ENCODE data around the gene HOXB2. TPM values are rescaled to one million over a fixed set of nuclear protein-coding genes. Genes with fewer than 3 reads are reported as not detected.
A peak's percentile ranks its signal among the peaks of the same experiment; 100 is the strongest.

The HOXB2 gene
- total and polyA plus RNA-seq, 2 experiments from 2014 or later, result not detected

DNA sequence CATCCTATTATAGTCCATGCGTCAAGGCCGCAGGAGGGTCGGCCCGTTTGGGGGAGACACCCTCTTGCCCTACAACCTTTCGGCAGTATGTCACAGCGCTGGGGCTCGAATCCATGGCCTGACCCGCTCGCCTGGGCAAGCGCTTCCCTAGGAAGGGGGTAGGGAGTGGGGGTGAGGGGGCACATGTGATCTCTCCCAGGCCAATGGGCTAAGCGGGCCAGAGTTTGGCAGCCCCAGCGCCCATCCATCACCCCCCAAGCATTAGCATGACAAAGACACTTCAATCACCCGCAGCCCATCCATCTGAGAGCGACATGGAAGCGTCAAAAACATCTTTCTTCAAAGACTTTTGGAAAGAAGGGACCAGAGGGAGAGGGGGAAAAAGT, 14.0 kb downstream of the HOXB2 start, which contains the start of gene HOXB1:
HOXB1 (minus strand) TSS at position 125 of the 386 bp plus-strand sequence; CDS start at position 18, 107 bp downstream.
- no peak for TF ChIP-seq CREB1 (CRISPR knock-in tag; IDR thresholded peaks at IDR 0.05; ENCODE audit: low read depth)
- TF ChIP-seq ZNF114 (CRISPR knock-in tag; IDR thresholded peaks at IDR 0.05), result no peak
- TF ChIP-seq, protein P1, sequence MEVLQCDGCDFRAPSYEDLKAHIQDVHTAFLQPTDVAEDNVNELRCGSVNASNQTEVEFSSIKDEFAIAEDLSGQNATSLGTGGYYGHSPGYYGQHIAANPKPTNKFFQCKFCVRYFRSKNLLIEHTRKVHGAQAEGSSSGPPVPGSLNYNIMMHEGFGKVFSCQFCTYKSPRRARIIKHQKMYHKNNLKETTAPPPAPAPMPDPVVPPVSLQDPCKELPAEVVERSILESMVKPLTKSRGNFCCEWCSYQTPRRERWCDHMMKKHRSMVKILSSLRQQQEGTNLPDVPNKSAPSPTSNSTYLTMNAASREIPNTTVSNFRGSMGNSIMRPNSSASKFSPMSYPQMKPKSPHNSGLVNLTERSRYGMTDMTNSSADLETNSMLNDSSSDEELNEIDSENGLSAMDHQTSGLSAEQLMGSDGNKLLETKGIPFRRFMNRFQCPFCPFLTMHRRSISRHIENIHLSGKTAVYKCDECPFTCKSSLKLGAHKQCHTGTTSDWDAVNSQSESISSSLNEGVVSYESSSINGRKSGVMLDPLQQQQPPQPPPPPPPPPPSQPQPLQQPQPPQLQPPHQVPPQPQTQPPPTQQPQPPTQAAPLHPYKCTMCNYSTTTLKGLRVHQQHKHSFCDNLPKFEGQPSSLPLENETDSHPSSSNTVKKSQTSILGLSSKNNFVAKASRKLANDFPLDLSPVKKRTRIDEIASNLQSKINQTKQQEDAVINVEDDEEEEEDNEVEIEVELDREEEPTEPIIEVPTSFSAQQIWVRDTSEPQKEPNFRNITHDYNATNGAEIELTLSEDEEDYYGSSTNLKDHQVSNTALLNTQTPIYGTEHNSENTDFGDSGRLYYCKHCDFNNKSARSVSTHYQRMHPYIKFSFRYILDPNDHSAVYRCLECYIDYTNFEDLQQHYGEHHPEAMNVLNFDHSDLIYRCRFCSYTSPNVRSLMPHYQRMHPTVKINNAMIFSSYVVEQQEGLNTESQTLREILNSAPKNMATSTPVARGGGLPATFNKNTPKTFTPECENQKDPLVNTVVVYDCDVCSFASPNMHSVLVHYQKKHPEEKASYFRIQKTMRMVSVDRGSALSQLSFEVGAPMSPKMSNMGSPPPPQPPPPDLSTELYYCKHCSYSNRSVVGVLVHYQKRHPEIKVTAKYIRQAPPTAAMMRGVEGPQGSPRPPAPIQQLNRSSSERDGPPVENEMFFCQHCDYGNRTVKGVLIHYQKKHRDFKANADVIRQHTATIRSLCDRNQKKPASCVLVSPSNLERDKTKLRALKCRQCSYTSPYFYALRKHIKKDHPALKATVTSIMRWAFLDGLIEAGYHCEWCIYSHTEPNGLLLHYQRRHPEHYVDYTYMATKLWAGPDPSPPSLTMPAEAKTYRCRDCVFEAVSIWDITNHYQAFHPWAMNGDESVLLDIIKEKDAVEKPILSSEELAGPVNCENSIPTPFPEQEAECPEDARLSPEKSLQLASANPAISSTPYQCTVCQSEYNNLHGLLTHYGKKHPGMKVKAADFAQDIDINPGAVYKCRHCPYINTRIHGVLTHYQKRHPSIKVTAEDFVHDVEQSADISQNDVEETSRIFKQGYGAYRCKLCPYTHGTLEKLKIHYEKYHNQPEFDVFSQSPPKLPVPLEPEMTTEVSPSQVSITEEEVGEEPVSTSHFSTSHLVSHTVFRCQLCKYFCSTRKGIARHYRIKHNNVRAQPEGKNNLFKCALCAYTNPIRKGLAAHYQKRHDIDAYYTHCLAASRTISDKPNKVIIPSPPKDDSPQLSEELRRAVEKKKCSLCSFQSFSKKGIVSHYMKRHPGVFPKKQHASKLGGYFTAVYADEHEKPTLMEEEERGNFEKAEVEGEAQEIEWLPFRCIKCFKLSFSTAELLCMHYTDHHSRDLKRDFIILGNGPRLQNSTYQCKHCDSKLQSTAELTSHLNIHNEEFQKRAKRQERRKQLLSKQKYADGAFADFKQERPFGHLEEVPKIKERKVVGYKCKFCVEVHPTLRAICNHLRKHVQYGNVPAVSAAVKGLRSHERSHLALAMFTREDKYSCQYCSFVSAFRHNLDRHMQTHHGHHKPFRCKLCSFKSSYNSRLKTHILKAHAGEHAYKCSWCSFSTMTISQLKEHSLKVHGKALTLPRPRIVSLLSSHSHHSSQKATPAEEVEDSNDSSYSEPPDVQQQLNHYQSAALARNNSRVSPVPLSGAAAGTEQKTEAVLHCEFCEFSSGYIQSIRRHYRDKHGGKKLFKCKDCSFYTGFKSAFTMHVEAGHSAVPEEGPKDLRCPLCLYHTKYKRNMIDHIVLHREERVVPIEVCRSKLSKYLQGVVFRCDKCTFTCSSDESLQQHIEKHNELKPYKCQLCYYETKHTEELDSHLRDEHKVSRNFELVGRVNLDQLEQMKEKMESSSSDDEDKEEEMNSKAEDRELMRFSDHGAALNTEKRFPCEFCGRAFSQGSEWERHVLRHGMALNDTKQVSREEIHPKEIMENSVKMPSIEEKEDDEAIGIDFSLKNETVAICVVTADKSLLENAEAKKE (CRISPR knock-in tag; IDR thresholded peaks at IDR 0.05), result no peak
- TF ChIP-seq POLR2AphosphoS5 (IDR thresholded peaks at IDR 0.05; ENCODE audit: low read depth), result no peak
- no peak for TF ChIP-seq EZH2 (IDR thresholded peaks at IDR 0.05; ENCODE audit: low read depth, unreplicated experiment)
- TF ChIP-seq, protein P2, sequence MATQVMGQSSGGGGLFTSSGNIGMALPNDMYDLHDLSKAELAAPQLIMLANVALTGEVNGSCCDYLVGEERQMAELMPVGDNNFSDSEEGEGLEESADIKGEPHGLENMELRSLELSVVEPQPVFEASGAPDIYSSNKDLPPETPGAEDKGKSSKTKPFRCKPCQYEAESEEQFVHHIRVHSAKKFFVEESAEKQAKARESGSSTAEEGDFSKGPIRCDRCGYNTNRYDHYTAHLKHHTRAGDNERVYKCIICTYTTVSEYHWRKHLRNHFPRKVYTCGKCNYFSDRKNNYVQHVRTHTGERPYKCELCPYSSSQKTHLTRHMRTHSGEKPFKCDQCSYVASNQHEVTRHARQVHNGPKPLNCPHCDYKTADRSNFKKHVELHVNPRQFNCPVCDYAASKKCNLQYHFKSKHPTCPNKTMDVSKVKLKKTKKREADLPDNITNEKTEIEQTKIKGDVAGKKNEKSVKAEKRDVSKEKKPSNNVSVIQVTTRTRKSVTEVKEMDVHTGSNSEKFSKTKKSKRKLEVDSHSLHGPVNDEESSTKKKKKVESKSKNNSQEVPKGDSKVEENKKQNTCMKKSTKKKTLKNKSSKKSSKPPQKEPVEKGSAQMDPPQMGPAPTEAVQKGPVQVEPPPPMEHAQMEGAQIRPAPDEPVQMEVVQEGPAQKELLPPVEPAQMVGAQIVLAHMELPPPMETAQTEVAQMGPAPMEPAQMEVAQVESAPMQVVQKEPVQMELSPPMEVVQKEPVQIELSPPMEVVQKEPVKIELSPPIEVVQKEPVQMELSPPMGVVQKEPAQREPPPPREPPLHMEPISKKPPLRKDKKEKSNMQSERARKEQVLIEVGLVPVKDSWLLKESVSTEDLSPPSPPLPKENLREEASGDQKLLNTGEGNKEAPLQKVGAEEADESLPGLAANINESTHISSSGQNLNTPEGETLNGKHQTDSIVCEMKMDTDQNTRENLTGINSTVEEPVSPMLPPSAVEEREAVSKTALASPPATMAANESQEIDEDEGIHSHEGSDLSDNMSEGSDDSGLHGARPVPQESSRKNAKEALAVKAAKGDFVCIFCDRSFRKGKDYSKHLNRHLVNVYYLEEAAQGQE (IDR thresholded peaks at IDR 0.05; ENCODE audit: unreplicated experiment), result no peak
- TF ChIP-seq, protein P3, sequence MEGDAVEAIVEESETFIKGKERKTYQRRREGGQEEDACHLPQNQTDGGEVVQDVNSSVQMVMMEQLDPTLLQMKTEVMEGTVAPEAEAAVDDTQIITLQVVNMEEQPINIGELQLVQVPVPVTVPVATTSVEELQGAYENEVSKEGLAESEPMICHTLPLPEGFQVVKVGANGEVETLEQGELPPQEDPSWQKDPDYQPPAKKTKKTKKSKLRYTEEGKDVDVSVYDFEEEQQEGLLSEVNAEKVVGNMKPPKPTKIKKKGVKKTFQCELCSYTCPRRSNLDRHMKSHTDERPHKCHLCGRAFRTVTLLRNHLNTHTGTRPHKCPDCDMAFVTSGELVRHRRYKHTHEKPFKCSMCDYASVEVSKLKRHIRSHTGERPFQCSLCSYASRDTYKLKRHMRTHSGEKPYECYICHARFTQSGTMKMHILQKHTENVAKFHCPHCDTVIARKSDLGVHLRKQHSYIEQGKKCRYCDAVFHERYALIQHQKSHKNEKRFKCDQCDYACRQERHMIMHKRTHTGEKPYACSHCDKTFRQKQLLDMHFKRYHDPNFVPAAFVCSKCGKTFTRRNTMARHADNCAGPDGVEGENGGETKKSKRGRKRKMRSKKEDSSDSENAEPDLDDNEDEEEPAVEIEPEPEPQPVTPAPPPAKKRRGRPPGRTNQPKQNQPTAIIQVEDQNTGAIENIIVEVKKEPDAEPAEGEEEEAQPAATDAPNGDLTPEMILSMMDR (conservative IDR thresholded peaks at IDR 0.05; ENCODE audit: low read depth in 2 of 2), result no peak
- no peak for TF ChIP-seq ZNF331 (CRISPR knock-in tag; IDR thresholded peaks at IDR 0.05; ENCODE audit: low read depth)
- TF ChIP-seq EZH2phosphoT487 (IDR thresholded peaks at IDR 0.05; ENCODE audit: unreplicated experiment), result no peak
- no peak for TF ChIP-seq NANOG (IDR thresholded peaks at IDR 0.05; ENCODE audit: borderline replicate concordance)
- no peak for TF ChIP-seq JUNB (IDR thresholded peaks at IDR 0.05; ENCODE audit: unreplicated experiment)
- no peak for TF ChIP-seq STAT1 (IDR thresholded peaks at IDR 0.05; ENCODE audit: unreplicated experiment)
- TF ChIP-seq, protein P4, sequence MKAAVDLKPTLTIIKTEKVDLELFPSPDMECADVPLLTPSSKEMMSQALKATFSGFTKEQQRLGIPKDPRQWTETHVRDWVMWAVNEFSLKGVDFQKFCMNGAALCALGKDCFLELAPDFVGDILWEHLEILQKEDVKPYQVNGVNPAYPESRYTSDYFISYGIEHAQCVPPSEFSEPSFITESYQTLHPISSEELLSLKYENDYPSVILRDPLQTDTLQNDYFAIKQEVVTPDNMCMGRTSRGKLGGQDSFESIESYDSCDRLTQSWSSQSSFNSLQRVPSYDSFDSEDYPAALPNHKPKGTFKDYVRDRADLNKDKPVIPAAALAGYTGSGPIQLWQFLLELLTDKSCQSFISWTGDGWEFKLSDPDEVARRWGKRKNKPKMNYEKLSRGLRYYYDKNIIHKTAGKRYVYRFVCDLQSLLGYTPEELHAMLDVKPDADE (IDR thresholded peaks at IDR 0.05), result no peak
- Histone ChIP-seq H4K20me1 (replicated peaks; ENCODE audit: insufficient read depth) (0 out of 2 replicates have a peak, but pooled peaks cover 4% of the 10 kb centered on the region), H3K27me3 (ENCODE audit: insufficient read depth) (peaks cover 98% of the 10 kb centered on the region), H3K79me2 (replicated peaks; ENCODE audit: insufficient read depth) (no peaks in the 10 kb centered on the region), H3K36me3 (ENCODE audit: insufficient read depth) (no peaks in the 10 kb centered on the region), H3K27ac (ENCODE audit: low read depth) (no peak within 1 kb of the TSS), H3K4me3 (peak within 1 kb of the TSS; percentile 48), H3K9me2 (ENCODE audit: insufficient read depth) (no peaks in the 10 kb centered on the region), H3K4me2 (peak within 1 kb of the TSS; percentile 66), H3F3A (replicated peaks; ENCODE audit: low read depth) (peaks cover 28% of the 10 kb centered on the region), H2AFZ (no peak within 1 kb of the TSS), H3K4me1 (ENCODE audit: insufficient read depth) (peaks cover 62% of the 10 kb centered on the region)
- Mint-ChIP-seq H3K4me1 (peaks cover 63% of the 10 kb centered on the region), H3K9me3 (no peaks in the 10 kb centered on the region; the same call in 2 of the 3 replicates), H3K27me3 (ENCODE audit: insufficient read depth, low read depth, poor library complexity) (peaks cover 87% of the 10 kb centered on the region), H3K36me3 (ENCODE audit: low read depth) (no peaks in the 10 kb centered on the region), H3K4me3 (peak within 1 kb of the TSS; percentile 55), H3K27ac (no peak within 1 kb of the TSS)
- DNase-seq (ENCODE audit: low spot score) (peak; percentile 87), ATAC-seq (peak; percentile 48)

Measured in GM23338 (cell line).